Heart left ventricle (tissue), 16 donors: Measurements from ENCODE around the gene RBMS3. TPM values are rescaled to one million over a fixed set of nuclear protein-coding genes. Genes with fewer than 3 reads are reported as not detected.

Experiments used
- ATAC-seq, 4 donors: fragments of 200-7000 bp; cut with Tn5 transposase; one replicate each; pipeline ENCODE4 v1.9.1; 2020 to 2022; ENCODE audit warnings: moderate library complexity in 4 of 4, mild to moderate bottlenecking in 3 of 4, moderate number of reproducible peaks in 1 of 4
- DNase-seq, 5 donors: peaks; one replicate each; pipeline ENCODE4 v3.0.0-alpha.2; 2020
- H3K27ac ChIP-seq, 12 donors: fragments of 200-600 bp; sonication (generic) in 4 of 12; one replicate each; pipeline versions ENCODE4 v1.5.0 to v1.8.0; 2016 to 2022; ENCODE audit warnings: mild to moderate bottlenecking in 2 of 12
- H3K27me3 ChIP-seq, 9 donors: fragments of 200-600 bp; sonication (generic) in 2 of 9; one replicate each; pipeline versions ENCODE4 v1.5.1 to v1.8.0; 2016 to 2022; ENCODE audit warnings: mild to moderate bottlenecking in 3 of 9
- H3K36me3 ChIP-seq, 9 donors: fragments of 200-600 bp; sonication (generic) in 2 of 9; one replicate each; pipeline versions ENCODE4 v1.5.0 to v1.8.0; 2018 to 2022; ENCODE audit warnings: mild to moderate bottlenecking in 2 of 9
- H3K4me1 ChIP-seq, 12 donors: fragments of 200-600 bp; sonication (generic) in 4 of 12; one replicate each; pipeline versions ENCODE4 v1.5.0 to v1.8.0; 2016 to 2022; ENCODE audit warnings: mild to moderate bottlenecking in 3 of 12
- H3K4me3 ChIP-seq, 12 donors: fragments of 200-600 bp; sonication (generic) in 4 of 12; one replicate each; pipeline versions ENCODE4 v1.5.0 to v1.8.0; 2017 to 2022; ENCODE audit warnings: mild to moderate bottlenecking in 9 of 12, moderate library complexity in 4 of 12
- H3K9me3 ChIP-seq, 12 donors: fragments of 200-600 bp; sonication (generic) in 4 of 12; one replicate each; pipeline versions ENCODE4 v1.5.0 to v1.8.0; 2016 to 2022; ENCODE audit warnings: mild to moderate bottlenecking in 1 of 12
- POLR2A ChIP-seq, 2 donors: fragments of 450-650 bp; IDR thresholded peaks; one replicate each; pipeline ENCODE4 v1.6.1; 2017; ENCODE audit warnings: antibody characterized with exemption in 2 of 2, mild to moderate bottlenecking in 2 of 2, moderate library complexity in 2 of 2
- WGBS, 4 donors: extraction: QIAGEN DNeasy Blood & Tissue Kit in 2 of 4; methylation state at CpG; one replicate each; pipeline versions ENCODE4 v1.1.5 to v1.1.7; 2013 to 2018; 5-methylcytosine and 5-hydroxymethylcytosine counted together
- intact Hi-C, 10 donors: fragments of 100-400 bp; cut with DNase I; formaldehyde crosslinking; loops; one replicate each; pipeline versions ENCODE4 v1.11.1 to v1.14.2; 2022
- polyA plus RNA-seq, 2 donors: library from polyadenylated mRNA; stranded (reverse); fragments of 200-250 nt; gene quantifications; one replicate each; pipeline ENCODE4 v1.2.3, GENCODE V29; 2013
- total RNA-seq, 9 donors: library from RNA; depleted of rRNA in 2 of 9; stranded (reverse); fragments of >200 nt in 2 of 9; fragmentation: NEBNext Ultra II Directional in 3 of 9; extraction: Animal tissue kit (Norgen Biotek cat#: 25700) in 3 of 9; gene quantifications; one replicate each; pipeline versions ENCODE4 v1.1.0 to v1.2.4, GENCODE V29; 2016 to 2023
- TF ChIP-seq, protein P1 (sequence below), 12 donors: fragments of 200-600 bp; sonication (generic) in 4 of 12; IDR thresholded peaks; one replicate each; pipeline versions ENCODE4 v1.5.0 to v1.8.0; 2018 to 2022; ENCODE audit warnings: antibody characterized with exemption in 12 of 12, mild to moderate bottlenecking in 5 of 12
- donor health status: ischemic (EF 13 %, LVEDD 7.1; RV severe dilation, severe dysfunction).
- donor health status: healthy with polysubstance abuse.
- donor health status: DM: no; HTN: yes; CAD: no.
- donor health status: DM: no; HTN: no; CAD: no.
- donor health status: ischemic (EF 25% LVEDD 6.9; RV normal size, moderate dysfunction).
- donor health status: ischemic (EF 25% LVEDD 5.7; RV mildly dilated, moderate dysfunction).
- donor health status: healthy.
- donor health status: DM: yes; HTN: yes; CAD: no.
- donor health status: ischemic (EF 35%, LVEDD 5.7; RV mildly dilated, moderate dysfunction).
- donor health status: nonischemic (EF 11% LVEDD 7.7; RV severe dilation, severe dysfunction).
- donor health status: DM: yes; HTN: yes; CAD: no.
- donor health status: PGD.
- donor health status: ischemic (EF 29% LVEDD 5.4; RV normal size, mild dysfunction).
- donor health status: nonischemic (EF 23%, LVEDD 6.1; RV moderate dilation, normal function).

RBMS3 gene
- total and polyA plus RNA-seq, 11 donors = 4.8 to 35.6 (median 26.1) TPM

DNA sequence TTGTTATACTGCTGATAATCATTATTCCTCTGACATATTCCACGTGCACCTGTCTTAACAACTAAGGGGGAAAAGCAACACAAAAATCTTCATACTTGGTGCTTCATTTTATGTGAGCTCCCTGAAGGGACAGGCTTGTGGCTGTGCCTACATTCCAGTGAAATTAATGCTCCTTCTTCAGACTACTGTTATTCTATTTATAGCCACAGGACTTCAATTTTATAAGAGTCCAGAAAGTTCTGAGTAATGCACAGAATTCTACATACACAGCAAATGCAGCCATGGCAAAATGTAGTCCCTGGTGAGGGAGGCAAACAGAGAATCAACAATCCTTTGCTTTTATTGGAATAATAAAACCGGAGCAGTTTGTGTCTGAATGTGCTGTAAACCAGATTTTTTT is 417.1 kb downstream of the RBMS3 start:
- Histone ChIP-seq H3K27me3 (no peaks in the 10 kb centered on the region), H3K4me3 (no peak overlapping the region), H3K27ac (peak overlapping the region in 1 of 12 donors; percentile 3), H3K9me3 (peaks cover 0 to under 1% (median 0%) of the 10 kb centered on the region in 12 donors), H3K4me1 (peaks cover 6 to 48% (median 35%) of the 10 kb centered on the region in 12 donors), H3K36me3 (peaks cover 0 to 12% (median 0%) of the 10 kb centered on the region in 9 donors)
- DNase-seq (no peak), ATAC-seq (no peak)
- TF ChIP-seq, protein P1, sequence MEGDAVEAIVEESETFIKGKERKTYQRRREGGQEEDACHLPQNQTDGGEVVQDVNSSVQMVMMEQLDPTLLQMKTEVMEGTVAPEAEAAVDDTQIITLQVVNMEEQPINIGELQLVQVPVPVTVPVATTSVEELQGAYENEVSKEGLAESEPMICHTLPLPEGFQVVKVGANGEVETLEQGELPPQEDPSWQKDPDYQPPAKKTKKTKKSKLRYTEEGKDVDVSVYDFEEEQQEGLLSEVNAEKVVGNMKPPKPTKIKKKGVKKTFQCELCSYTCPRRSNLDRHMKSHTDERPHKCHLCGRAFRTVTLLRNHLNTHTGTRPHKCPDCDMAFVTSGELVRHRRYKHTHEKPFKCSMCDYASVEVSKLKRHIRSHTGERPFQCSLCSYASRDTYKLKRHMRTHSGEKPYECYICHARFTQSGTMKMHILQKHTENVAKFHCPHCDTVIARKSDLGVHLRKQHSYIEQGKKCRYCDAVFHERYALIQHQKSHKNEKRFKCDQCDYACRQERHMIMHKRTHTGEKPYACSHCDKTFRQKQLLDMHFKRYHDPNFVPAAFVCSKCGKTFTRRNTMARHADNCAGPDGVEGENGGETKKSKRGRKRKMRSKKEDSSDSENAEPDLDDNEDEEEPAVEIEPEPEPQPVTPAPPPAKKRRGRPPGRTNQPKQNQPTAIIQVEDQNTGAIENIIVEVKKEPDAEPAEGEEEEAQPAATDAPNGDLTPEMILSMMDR (IDR thresholded peaks at IDR 0.05) = no peak
- TF ChIP-seq POLR2A (IDR thresholded peaks at IDR 0.05) = no peak
- 74 to 86% (median 81%) methylated on average over 2 of the region's 2 CpGs for WGBS, 4 donors
- intact Hi-C loops = loop anchor here in 4 of 10 donors (5.0 kb wide), 3 partner anchors 49 to 416 kb away; partner anchors contain the start of gene RBMS3 (in 1 of the 4)

DNA sequence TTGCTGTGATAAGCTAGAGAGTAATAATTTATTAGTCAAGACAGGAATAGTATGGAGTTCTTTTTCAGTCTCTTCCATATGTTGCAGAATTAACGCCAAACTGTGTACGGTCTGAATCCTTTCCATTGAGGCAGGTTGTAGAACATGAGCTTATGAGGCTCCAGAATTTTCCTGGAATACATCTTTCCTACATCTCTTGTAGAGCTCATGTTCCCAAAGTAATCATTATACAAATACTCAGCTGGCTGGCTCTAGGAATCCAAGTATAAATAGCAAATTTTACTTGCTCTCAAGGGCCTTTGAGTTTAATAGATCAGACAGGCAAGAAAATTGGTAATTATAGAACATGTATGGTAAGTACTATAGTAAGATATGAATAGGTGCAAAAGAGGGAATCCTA is 419.4 kb downstream of the RBMS3 start:
- peaks cover 0 to 4% (median 0%) of the 10 kb centered on the region in 12 donors for H3K9me3 ChIP-seq
- H3K27ac ChIP-seq = no peak overlapping the region
- H3K4me1 ChIP-seq = peaks cover 0 to 29% (median 17%) of the 10 kb centered on the region in 12 donors
- intact Hi-C loops = no loop called here
- H3K27me3 ChIP-seq = no peaks in the 10 kb centered on the region
- ATAC-seq (no peak), DNase-seq (no peak)
- no peak for TF ChIP-seq POLR2A (IDR thresholded peaks at IDR 0.05)
- TF ChIP-seq, protein P1 (IDR thresholded peaks at IDR 0.05) = no peak
- H3K36me3 ChIP-seq = peaks cover 0 to 16% (median 0%) of the 10 kb centered on the region in 9 donors
- 93 to 100% (median 97%) methylated on average over 2 of the region's 2 CpGs for WGBS, 4 donors
- no peak overlapping the region for H3K4me3 ChIP-seq

DNA sequence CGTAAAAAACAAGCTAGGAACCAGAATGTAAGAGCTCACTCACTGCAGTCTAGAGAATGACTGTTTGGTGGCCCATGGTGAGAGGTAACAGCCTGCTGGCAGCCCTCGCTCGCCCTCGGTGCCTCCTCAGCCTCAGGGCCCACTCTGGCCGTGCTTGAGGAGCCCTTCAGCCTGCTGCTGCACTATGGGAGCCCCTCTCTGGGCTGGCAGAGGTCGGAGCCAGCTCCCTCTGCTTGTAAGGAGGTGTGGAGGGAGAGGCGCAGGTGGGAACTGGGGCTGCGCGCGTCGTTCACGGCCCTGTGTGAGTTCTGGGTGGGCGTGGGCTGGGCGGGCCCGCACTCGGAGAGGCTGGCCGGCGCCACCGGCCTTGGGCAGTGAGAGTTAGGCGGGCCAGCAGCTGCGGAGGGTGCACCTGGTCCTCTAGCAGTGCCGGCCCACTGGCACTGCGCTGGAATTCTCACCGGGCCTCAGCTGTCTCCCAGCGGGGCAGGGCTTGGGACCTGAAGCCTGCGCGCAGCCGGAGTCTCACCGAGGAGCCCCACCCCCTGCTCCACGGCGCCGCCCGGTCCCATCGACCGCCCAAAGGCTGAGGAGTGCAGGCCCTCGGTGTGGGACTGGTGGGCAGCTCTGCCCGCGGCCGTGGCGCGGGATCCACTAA is 420.6 kb downstream of the RBMS3 start:
- intact Hi-C loops = no loop called here
- peaks cover 0 to 16% (median 0%) of the 10 kb centered on the region in 9 donors for H3K36me3 ChIP-seq
- H3K27me3 ChIP-seq = no peaks in the 10 kb centered on the region
- TF ChIP-seq POLR2A (IDR thresholded peaks at IDR 0.05) = no peak
- TF ChIP-seq, protein P1 (IDR thresholded peaks at IDR 0.05) = no peak
- peak in 1 of 5 donors; percentile 51 for DNase-seq
- H3K9me3 ChIP-seq = peaks cover 0 to 4% (median 0%) of the 10 kb centered on the region in 12 donors
- H3K27ac ChIP-seq = no peak overlapping the region
- 93 to 98% (median 95%) methylated on average over 20 to 41 of the region's 41 CpGs for WGBS, 4 donors
- H3K4me3 ChIP-seq = no peak overlapping the region
- H3K4me1 ChIP-seq = peaks cover 0 to 24% (median 7%) of the 10 kb centered on the region in 12 donors
- ATAC-seq = peak in 1 of 4 donors; percentile 50
